ENCODE measurements around the gene NAP1L4.
"Not testable (repeated sequence)": the region's sequence is repeated elsewhere in the genome, so short reads cannot be mapped to it uniquely, and the experiment has no call there.

Gene NAP1L4

DNA sequence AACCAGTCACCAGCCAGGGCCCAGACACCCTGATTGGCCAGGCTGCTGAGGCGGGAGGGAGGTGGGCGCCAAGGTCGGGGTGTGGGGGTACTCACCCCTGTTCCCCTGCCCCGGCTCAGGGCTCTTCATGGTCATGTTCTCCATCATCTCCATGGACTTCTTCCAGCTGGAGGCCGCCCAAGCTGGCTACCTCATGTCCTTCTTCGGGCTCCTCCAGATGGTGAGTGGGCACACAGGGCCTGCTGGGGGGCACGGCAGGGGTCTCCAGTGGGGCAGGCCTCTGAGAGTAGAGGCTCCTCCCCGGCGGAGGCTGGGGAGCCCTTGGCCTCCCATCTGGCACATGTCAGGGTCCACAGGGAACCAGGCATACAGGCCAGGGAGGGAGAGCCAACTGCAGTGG is 72.9 kb downstream of the NAP1L4 start:
- DNase-seq: no peak

DNA sequence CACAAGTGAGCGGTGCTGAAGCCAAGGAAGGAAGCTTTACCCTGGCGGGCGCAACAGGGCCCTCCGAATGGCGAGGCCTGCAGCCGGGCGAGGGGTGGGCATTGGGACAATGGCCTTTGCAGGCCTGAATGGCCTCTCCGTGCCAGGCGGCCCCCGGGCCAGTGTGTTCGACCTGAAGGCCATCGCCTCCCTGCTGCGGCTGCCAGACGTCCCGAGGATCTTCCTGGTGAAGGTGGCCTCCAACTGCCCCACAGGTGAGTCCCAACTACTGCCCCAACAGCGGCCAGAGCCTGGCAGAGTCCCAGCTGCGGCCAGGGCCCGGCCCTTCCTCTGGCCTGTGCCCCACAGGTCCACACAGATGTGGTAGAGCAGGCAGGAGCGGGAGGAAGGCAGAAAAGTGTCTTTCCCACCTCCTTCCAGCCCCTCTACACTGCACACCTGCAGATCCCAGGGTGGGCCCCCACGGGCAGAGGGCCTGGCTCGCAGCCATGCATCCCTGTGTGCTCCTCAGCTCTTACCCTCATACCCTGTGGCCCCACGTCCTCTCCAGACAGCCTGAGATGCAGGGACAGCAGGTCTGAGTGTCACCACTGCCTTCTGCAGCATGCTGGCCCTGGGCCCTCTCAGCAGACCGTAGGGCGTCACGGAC is 74.2 kb downstream of the NAP1L4 start:
- DNase-seq: no peak

DNA sequence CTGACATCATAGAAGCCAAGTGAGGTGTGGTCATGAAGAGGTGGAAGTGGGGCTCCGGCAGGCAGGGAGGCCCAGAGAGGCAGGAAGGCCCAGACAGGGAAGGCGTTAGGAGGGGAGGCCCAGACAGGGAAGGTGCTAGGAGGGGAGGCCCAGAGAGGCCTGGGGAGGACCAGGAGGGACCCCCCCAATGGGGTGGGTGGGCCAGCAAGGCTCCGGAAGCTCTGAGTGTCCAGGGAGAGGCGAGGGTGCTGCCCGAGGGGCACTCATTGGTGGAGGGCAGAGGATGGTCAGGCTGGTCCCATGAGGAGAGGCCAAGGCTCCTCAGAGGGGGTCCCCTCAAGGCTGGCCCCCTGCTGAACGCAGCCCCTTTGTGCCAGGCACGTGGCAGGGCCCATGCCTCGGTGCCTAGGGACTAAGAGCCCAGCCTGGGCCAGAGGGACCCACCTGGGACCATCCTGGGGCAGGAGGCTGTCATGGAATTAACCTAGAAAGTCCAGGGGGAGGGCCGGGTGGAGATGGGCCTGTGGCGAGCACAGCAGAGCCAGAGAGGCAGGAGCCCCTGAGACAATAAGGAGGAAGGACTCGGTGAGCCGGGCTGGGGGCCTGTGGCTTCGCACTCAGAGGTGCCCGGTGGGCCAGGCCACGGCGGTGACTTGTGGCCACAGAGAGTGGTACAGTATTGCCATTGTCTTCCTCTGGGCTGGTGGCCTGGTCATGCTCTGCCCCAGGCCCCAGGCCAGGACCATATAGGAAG is 75.1 kb downstream of the NAP1L4 start:
- no peak for DNase-seq

DNA sequence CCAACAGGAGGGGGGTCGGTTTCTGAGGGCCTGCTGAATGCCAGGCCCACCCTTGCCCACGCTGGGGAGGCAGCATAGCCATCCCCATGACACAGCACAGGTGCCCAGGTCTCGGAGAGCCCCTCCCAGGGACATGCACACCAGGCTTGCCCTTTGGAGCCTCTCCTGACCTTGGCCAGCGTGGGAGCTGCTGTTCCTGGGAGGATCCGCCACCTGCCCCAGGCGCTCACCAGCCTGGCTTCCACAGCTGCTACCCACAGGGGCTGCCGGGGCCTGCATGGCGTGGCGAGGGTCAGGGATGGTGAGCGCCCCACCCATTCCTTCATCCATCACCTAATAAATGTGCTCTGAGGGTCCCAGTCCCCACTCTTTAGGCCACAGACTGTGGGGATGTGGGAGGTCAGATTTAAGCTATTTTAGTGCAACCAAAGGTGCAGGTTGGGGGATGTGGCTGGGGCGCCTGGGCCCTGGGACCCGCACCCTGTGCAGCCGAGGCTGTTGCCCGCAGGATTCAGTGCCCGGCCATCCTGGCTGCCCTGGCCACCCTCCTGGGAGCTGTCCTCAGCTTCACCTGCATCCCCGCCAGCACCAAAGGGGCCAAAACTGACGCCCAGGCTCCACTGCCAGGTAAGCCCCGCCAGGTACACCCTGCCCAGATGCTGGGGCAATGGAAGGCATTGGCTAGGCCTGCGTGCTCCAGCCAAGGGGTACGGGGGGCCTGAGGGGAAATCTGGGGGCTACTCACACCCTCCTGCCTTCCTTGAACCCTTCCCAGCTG is 75.8 kb downstream of the NAP1L4 start:
- DNase-seq: no peak

DNA sequence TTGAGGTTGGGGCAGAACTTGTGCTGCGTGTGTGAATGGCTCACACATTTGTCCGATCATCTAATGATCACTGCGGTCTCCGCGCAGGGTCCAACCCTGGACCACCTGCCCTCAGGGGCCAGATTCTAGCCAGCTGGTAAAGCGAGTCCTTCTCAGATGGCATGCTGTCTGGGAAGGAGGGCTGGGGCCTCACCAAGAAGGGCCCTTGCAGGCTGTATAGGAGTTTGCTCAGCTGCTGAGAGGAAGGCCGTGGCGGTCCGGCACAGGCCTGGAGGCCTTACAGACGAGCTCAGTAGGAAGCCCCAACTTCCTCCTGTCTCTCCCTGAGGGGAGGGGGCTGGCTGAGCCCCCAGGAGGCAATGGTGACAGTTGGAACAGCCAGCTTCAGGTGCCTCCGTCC is 76.7 kb downstream of the NAP1L4 start:
- no peak for DNase-seq

DNA sequence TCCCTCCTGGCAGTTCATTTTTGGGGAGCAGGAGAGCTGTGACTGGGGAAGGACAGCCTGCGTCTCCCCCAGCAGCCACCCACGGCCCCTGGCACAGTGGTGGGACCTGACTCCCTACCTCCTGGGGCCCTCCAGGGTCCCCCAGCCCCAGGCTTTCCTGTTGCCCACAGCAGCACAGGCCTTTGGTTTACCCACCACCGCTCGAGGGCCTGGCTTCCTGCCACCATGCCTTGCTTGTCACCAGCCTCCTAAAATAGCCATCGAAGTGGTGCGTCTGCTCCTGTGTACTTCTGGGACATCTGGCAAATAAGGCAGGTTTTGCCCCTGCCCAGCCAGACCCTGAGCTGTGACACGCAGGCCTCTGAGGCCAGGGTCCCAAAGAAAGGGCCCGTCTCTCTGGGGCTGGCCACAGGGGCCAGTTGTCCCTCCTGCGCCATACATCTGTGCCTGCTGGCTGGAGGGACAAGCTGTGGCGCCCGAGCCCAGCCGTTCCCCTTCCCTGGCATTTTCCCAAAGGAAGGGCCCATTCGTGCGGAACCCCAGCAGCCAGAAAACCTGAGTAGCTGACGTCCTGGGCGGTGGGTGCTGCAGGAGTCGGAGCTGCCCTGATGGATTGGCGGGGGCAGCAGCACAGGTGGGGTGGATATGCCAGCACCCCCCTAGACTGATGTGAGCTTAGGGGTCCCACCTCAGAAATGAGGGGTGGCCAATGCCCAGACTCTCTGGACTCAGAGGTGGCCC is 77.5 kb downstream of the NAP1L4 start:
- no peak for DNase-seq

DNA sequence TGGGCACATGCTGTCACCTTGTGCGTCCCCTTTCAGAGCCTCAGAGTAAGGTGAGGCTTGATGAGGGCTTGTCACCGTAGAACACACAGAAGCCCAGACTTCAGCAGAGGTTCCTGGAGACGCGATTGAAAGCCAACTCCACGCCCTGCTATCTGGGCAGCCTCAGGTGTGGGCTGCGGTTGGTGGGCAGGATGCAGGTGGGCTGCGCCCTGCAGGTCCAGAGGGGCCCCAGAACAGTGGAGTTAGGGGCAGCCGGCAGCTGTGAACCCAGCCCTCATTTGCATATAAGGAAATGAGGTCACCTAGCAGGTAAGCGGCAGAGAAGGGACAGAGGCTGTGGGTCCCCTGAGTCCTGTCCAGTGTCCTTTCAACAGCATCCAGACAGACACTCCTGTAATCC is 78.4 kb downstream of the NAP1L4 start:
- no peak for DNase-seq

- no peak for DNase-seq
Observed at GRCh38 chr11:2913019-2913431, 79.1 kb downstream of the NAP1L4 start.

GRCh38 chr11:2912498-2912897 is 79.6 kb downstream of the NAP1L4 start:
- no peak for DNase-seq

DNA sequence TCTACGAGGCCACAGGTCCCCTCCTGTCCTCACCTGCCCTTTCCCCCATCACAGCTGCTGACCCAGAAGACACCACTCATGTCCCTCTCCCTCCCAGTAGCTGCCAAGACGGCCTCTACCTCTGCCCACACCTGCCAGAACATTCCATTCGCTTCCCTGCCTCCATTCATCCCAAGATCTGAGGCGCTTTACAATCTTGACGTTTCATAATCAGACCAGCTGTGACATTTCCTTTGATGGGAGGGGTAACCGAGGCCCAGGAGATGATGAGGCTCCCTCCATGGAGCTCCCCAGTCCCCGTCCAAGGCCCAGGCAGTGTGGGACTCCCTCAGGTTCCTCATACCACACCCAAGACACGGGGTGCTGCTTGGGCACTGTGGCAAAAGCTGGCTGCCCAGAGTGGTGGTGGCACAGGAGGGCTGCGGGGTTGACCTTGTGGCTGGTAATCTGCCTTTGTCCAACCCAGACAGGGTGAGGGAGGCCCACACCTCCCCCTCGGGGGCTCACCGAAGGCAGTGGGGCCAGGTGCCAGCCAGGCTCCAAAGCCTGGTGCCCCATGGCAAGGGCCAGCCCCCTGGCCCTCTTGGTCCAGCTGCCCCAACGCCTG is 80.2 kb downstream of the NAP1L4 start:
- no peak for DNase-seq

GRCh38 chr11:2911088-2911784 is 80.9 kb downstream of the NAP1L4 start:
- no peak for DNase-seq

DNA sequence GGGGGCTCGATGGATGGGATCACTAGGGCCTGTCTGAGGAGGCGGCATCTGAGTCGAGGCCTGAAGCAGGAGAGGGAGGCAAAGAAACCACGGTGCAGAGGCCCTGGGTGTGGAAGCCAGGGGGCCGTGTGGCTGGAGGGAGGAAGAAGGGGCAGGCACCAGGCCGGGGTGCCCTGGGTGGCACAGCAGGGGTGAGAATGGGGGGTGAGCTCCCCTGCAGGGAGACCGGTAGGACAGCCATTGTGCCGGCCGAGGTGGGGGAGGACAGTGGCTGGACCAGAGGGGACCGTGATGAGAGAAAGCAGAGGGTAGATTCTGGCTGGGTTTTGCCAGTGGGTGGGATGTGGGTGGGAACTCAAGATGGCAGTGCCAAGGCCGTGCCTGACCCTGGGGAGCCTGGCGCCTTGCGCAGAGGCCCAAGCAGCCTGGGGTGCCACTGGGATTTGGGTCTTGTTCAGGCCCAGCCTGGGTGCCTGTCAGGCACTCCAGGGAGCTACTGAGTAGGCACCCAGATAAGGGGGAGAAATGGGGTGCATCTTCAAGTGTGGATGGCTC is 81.7 kb downstream of the NAP1L4 start:
- no peak for DNase-seq

- DNase-seq: no peak
Observed at GRCh38 chr11:2909133-2909902, 82.8 kb downstream of the NAP1L4 start.

GRCh38 chr11:2908130-2908529 is 84.0 kb downstream of the NAP1L4 start:
- DNase-seq: no peak

DNA sequence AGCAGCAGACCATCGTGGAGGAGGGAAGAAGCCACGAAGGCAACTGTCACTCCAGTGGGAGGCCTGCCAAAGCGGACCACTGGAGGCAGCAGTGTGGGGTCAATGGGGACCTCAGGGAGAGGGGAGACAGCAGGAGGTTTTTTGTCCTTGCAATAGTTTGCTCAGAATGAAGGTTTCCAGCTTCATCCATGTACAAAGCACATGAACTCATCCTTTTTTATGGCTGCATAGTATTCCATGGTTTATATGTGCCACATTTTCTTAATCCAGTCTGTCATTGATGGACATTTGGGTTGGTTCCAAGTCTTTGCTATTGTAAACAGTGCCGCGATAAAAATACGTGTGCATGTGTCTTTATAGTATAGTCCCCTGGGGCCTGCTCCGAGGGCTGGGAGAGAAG is 86.8 kb downstream of the NAP1L4 start:
- DNase-seq: not testable (repeated sequence)

GRCh38 chr11:2904153-2905052 is 87.7 kb downstream of the NAP1L4 start:
- no peak for DNase-seq

- DNase-seq: no peak
Observed at GRCh38 chr11:2903672-2904011, 88.5 kb downstream of the NAP1L4 start.

DNA sequence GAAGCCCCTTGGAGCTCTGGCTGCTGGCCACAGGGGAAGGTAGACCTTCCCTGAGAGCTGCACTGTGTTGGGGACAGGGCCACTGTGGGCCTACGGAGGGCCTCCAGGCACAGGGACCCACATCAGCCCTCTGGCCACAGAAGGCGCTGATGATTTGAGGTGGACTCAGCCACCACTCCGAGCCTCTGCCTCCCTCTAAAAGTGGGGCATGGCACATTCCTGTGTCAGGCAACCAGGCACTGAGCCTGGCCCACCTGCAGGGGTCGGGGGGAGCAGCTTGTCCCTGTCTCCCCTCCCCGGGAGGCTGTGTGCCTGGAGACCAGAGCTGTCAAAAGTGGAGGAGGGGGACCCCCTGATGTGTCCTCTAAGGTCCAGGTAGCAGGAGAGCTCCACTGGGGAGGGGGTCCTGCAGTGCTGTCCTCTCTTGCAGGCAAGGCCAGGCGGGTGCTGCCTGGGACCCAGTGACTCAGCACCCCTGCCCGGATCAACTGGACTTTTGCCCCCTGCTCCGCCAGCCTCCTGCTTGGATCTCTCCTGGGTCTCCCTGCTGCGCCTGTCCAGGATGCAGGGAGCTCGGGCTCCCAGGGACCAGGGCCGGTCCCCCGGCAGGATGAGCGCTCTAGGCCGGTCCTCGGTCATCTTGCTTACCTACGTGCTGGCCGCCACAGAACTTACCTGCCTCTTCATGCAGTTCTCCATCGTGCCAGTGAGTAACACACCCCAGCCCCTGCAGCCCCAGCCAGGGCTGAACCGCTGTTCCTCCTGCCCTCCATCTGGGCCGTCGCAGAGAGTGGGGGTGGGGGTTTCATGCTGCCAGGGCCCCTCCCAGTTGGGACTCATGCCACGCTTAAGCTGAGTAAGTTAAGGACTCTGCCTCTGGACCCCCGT is 89.1 kb downstream of the NAP1L4 start:
- DNase-seq: no peak
